DOHH2 (cell line): ENCODE results near the gene FAM174A.

Experiments used
- CTCF ChIP-seq: fragments of 200-600 bp; sonication (generic); IDR thresholded peaks from one replicate; pipeline ENCODE4 v1.5.1; 2014; ENCODE audit warnings: antibody characterized with exemption, mild to moderate bottlenecking, low read depth, low read length; ENCODE audit not compliant: poor library complexity, severe bottlenecking
- EZH2phosphoT487 ChIP-seq: fragments of 200-600 bp; sonication (generic); IDR thresholded peaks from 2 replicates; pipeline ENCODE4 v1.6.1; 2017; ENCODE audit warnings: borderline replicate concordance, mild to moderate bottlenecking, antibody characterized with exemption, low read length, moderate library complexity, mixed read lengths

GRCh38 chr5:100520348-100520747 is 14.8 kb upstream of the FAM174A start:
- TF ChIP-seq CTCF (peak; percentile 54), EZH2phosphoT487 (no peak)
